Right forelimb (tissue), 1 donor: ENCODE data around the gene SIX2.

ENCODE experiments used
- DNase-seq: peaks from one replicate; pipeline ENCODE4 v3.0.0-alpha.2; 2018

SIX2 gene

DNA sequence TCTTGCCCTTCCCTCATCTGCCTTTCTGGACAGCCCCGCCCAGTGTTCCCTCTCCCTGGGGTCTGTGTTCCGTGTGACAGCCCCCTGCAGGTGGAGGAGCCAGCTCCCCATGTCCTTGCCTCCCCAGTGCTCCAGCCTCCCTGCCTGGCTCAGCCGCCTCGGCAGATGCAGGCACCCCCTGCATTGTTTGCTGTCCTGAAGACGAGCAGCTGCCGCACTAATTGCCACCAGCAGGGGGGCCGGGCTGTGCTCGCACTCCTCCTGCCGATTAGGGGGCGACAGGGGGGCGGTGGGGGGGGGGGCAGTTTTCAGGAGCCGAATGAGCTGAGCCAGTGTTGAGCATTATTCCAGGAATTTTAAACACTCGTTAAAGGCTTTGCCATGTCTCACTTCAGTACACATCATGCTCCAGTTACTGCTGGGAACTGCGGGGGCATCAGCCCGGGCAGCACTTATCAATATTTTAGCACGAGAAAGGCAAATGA is 44.5 kb downstream of the SIX2 start:
- DNase-seq: no peak

DNA sequence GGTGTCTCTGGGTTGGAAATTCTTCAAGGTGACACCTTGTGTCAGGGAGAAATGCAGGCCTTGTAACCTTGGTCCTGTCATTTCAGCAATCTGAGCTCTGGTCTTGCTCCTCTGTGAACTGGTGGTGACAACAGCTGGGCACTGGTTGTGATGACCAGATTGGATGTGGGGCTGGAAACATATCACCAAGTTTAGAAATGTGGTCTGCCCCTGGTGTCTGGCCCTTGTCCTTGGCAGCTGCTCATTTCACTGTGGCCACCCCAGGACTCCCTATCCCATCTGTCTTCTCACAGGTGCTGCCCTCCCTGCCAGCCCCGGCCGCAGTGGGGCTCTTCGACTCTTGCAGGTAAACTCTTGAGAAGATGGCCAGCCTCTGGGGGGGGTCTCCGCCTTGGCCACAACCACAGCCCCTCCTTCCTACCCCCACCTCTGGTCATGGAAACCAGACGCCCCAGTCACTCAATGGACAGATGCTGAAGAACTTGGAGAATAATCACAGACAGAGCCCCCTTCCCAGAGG is 47.0 kb downstream of the SIX2 start:
- DNase-seq: no peak

DNA sequence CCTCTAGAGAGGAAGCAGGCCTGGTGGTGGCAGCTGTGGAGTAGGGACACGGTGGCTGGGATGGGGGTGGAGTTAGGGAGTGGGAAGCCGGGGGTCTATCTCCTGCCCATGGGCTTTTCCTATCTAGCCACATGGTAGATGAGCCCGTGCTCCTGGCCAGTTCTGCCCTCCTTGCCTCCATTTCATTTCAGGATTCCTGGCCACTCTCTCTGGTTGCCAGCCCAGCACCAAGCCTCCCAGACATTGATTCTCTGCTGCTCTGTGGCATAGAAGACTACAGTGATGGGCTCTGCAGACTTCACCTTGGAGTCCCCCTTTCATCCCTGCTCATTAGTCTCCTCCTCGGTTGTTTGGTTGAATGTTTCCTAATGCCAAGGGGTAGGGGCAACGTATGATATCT is 48.4 kb downstream of the SIX2 start:
- DNase-seq: no peak

DNA sequence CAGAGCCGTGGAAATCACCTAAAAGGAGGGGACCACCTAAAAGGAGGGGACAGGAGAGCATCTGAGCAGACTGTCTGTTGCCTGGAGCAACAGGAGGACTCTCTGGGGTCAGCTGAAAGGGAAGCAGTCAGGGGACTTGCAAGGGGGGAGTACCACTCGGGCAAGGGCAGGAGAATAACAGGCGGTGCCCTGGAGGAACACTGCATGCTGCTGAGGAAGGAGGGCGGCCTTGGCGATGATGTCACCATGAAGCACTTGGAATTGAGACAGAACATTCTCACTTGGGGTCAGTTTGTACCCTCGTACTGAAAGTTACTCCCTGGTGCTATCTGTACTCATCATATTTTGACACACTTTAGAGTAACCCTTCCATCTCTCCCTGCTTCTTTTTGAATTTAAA is 49.4 kb downstream of the SIX2 start:
- no peak for DNase-seq

DNA sequence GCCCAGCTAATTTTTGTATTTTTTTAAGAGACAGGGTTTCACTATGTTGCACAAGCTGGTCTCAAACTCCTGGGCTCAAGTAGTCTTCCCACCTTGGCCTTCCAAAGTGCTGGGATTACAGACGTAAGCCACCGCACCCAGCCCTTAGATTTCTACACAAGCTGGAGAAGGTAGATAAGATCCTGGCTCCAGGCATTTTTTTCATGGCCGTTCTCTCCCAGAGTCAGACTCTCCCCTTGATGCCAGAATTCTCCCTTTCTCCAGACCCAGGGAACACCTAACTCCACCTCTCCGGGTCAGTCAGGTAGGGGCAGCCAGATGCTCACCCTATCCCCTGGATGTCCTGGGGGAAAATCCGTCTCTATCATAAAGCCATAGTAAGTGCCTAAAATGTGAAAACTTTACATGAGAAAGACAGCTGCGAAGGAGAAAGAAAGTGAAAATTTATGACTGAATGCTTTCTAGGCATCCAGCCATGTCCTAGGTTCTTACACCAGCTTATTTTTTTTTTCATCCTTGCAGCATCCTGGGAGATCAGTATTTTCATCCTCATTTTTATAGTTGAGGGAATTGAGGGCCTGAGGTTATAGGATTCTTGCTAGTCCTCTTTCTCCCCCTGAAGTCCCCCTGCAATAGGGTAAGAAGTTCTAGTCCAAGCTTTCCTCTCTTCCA is 51.5 kb downstream of the SIX2 start:
- no peak for DNase-seq

DNA sequence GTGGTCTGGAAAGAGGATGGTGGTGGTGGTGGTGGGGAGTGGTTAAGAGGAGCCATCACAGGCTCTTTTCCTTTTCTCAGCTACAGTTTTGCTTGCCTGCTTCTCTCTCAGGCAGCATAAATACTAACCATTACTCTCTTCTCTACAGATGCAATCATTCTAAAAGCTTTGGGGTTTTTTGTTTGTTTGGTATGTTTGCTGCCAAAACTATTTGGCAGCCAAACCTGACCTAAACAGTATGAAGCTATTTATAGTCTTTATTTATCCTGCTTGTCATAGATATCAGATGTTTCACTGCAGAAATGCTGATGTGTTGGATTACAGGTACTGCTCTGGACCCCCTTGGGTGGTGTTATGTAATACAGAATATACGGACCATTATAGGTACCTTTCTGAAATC is 52.4 kb downstream of the SIX2 start:
- DNase-seq: no peak

DNA sequence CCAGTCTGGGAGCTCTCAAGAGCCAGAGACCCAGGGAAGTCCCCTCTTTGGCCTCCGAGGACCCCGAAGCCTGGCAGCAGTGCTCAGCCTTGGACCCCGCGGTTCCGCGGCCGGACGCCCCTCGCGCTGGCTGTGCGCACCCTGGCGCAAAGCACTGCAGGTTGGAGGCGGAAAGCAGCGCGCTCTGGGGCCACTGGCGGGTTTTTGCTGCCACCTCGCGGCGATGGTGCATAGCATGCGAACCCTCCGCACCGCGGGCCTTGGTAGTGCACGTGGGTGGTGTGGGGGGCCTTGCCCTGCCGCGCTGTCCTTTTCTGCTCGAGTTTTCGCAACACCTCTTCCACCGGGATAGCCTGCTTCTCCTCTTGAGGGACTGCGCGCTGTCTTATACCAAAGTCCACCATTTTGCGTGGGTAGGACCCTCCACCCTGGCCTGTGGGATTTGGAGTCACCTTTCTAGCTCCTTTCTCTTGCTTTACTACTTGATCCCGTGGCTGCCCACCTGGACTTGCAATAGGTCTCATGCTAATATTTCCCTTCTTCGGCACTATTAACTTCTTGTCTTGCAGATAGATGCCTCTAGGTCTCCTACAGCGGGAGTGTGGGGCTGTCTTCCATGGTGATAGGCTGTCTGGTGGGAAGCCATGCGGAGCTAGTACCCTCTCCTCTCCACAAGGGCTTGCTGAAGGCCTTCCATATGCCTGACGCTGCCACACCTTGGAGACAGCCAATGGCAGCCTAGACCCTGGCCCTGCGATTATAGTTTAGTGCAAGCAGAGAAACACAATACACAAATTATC is 53.5 kb downstream of the SIX2 start:
- DNase-seq: peak; percentile 89
